HPDE6-E6E7 (cell line): ENCODE results near the gene PAQR4.

ENCODE experiments used
- DNase-seq: peaks from one replicate; pipeline ENCODE4 v3.0.0; 2011; ENCODE audit warnings: missing footprints; ENCODE audit errors: extremely low spot score

PAQR4 gene

DNA sequence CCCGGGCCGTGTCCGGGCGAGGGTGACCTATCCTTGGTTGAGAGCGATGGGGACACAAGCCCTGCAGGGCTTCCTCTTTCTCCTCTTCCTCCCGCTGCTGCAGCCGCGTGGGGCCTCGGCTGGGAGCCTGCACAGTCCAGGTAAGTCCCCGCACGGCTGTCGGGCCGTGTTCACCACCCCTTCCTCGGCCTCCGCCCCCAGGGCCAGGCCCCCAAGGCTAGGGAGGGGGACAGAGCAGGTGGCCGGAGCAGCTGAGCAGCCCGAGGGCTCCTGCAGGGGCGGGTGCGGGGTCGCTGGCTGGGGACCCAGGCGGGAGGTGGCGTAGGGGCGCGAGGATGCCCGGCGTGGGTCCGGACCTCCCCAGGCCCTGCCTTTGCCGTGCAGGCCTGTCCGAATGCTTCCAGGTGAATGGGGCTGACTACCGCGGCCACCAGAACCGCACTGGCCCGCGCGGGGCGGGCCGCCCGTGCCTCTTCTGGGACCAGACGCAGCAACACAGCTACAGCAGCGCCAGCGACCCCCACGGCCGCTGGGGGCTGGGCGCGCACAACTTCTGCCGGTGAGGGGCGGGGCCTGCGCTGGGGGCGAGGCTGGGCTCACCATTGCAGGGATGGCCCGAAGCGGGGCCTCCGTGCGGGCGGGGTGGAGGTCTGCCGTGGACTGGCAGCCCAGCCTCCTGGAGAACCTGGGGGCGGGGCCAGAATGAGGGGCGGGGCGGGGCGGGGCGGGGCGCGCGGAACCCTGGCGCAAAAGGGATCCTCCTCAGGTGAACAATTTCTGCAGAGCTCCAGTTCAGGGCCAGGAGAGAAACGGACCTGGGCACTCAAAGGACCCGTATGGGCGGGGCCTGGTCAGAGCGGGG is 4.4 kb upstream of the PAQR4 start:
- peak; percentile 87 for DNase-seq

DNA sequence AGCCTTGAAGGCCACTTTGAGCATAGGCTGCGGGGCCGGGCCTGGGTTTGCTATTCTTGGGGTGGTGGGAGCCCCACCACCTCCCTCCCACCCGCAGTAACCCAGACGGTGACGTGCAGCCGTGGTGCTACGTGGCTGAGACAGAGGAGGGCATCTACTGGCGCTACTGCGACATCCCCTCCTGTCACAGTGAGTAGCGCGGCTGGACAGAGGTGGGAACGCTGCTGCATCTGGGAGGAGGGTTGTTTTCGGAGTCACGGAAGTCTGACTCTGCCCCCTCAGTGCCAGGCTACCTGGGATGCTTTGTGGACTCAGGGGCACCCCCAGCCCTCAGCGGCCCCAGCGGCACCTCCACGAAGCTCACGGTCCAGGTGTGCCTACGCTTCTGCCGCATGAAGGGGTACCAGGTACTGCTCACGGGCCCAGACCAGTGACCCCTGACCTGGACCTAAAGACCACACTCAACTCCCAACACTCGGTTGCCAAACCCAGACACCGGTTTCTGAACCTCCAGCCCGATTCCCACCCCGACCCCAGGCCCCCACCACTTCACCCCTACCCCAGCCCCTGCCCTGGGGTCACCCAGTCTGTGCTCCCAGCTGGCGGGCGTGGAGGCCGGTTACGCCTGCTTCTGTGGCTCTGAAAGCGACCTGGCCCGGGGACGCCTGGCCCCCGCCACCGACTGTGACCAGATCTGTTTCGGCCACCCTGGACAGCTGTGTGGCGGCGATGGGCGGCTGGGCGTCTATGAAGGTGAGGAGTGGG is 2.9 kb upstream of the PAQR4 start:
- DNase-seq: no peak

DNA sequence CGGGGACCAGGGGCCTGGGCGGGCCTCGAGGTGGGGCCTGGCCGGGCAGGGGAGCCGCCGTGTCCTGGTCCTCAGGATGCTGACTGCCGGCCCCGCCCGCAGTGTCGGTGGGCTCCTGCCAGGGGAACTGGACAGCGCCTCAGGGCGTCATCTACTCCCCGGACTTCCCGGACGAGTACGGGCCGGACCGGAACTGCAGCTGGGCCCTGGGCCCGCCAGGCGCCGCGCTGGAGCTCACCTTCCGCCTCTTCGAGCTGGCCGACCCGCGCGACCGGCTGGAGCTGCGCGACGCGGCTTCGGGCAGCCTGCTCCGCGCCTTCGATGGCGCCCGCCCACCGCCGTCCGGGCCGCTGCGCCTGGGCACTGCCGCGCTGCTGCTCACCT is 2.3 kb upstream of the PAQR4 start:
- DNase-seq: no peak

DNA sequence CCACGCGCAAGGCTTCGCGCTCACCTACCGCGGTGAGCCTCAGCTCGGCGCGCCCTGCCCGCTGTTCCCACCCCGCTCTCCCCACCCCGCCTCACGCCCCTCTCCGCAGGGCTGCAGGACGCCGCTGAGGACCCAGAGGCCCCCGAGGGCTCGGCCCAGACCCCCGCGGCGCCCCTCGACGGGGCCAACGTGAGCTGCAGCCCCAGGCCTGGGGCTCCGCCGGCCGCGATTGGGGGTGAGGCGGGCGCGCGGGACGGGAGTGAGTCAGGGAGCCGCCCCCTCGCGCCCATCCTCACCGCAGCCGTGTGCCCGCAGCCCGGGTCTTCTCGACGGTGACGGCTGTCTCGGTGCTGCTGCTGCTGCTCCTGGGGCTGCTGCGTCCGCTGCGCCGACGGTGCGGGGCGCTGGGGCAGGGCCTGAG is 1.9 kb upstream of the PAQR4 start:
- no peak for DNase-seq

DNA sequence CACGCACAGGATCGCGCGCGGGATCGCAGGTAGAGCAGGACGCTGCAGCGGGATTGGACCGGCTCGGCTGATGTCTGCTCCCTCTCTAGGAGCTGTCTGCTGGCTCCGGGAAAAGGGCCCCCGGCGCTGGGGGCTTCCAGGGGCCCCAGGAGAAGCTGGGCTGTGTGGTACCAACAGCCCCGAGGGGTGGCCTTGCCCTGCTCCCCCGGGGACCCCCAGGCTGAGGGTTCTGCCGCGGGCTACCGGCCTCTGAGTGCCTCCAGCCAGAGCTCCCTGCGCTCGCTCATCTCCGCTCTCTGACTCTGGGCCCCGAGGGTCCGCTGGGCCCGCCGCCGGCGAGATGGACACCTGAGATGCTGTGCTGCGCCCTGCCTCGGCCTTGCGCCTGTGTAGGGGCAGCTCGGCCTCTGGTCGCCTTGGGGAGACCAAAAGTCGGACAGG is 1.4 kb upstream of the PAQR4 start:
- no peak for DNase-seq

DNA sequence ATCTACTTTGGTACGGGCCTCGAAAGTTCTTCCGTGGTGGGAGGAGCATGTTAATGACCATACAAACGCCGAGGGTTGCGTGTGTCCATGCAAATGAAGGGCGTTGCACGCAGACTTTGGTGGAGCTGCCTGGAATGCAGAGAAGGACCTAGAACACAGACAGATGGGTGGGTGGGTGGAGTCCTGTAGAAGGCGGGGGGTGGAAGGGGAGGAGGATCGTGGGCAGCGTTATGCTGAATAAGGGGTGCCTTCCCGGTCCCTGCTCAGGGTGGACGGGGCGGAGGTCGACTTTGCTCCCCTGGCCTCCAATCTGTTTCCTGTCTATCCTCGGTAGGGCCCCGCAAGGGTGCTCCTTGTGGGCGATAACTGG is 795 bp upstream of the PAQR4 start:
- no peak for DNase-seq

DNA sequence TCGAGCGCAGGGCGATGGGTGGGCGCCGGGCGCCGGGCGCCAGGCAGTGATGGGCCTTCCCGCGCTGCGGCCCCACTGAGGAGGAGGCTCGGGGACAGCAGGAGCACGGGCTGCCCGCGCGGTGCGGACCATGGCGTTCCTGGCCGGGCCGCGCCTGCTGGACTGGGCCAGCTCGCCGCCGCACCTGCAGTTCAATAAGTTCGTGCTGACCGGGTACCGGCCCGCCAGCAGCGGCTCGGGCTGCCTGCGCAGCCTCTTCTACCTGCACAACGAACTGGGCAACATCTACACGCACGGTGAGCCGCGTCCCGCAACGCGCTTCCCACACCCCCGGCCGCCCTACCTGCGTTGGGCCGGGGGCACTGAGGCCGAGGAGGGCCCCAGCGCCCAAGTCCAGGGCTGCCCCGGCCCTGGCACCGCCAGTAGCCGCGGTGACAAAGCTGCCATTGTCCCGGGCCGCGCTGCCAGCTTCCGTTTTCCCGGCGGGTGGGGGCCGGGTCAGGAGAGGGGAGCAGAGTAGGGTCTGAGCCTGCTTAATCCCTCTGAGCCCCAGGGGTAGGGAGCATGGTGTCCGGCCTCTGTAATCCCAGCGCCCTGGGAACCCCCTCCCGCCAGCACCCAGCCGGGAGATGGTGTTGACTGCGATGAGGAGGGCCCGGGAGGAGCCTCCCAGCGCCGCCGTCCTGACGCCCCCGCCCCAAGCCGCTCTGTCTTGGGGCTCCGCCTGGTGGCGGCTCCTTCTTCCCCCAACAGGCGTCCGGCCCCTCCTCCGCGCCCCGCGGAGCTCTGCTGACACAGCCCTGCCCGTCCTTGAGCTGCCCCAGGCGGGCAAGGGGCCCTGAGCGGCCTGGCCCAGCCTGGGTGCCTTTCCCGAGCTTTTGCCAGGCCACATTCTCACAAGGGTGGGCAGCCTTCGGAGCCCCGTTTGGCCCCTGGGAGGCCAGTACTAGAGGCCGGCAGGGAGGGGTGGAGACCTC is 685 bp downstream of the PAQR4 start:
- peak; percentile 68 for DNase-seq

DNA sequence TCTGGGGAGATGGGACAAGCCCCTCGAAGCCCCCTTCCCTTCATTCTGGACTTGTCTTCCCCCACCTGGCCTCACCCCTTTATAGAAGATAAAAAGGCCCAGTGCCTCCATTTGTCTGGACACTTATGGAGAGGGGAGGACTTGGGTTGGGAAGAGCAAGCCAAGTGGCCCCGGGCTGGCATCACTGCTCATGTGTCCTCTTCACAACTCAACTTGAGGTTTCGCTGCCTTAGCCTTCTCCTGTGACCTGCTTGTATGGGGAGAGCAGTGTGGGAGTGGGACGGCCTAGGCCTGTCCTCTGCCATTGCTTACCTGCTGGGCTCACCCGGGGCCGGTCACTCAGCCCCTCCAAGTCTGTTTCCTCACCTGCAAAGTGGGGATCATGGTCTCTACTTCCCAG is 1.4 kb downstream of the PAQR4 start:
- DNase-seq: no peak

DNA sequence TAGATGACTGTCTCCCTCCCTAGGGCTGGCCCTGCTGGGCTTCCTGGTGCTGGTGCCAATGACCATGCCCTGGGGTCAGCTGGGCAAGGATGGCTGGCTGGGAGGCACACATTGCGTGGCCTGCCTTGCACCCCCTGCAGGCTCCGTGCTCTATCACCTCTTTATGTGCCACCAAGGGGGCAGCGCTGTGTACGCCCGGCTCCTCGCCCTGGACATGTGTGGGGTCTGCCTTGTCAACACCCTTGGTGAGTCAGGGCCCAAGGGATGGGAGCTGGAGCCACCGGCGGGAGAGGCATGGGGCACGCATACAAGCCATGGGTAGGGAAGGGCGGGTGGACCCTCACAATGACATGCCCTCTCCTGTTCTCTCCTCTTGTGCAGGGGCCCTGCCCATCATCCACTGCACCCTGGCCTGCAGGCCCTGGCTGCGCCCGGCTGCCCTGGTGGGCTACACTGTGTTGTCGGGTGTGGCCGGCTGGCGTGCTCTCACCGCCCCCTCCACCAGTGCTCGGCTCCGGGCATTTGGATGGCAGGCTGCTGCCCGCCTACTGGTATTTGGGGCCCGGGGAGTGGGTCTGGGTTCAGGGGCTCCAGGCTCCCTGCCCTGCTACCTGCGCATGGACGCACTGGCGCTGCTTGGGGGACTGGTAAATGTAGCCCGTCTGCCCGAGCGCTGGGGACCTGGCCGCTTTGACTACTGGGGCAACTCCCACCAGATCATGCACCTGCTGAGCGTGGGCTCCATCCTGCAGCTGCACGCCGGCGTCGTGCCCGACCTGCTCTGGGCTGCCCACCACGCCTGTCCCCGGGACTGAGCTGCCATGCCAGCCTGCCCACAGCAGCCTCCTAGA is 2.2 kb downstream of the PAQR4 start:
- DNase-seq: no peak

DNA sequence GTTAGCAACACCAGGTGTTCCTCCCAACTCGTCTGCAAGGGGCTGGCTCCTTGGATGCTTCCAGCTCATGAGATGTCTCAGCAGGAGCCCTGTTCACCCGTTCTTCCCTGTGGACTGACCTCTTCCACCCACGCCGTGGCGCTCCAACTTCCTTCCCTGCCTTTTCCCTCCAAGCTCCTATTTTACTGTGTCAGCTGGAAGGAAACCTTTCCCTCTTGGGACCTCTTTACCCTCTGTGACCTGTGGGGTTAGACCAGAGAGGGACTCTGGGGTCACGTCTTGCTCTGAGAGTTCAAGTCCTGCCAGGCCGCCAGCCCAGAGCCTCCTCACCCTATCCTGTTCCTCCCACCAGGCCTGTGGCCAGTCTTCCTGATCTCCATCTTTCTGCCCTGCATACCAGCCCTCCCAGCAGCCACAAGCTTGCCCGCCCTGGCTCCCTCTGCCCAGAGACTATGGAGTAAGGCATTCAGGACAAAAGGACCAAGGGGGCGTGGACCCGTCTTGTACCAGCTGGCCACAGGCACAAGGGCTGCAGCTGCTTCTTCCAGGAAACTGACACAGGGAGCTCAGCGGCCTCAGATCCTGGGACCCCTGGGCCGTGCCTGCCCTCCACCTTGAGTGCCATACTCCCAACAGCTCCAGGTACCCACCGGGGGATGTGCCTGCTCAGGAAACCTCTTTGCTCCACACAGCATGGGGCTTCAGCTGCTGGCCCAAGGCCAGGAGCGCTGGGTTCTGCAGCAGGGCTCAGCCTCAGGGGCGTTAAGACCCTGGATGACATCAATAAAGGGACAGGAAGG is 3.0 kb downstream of the PAQR4 start:
- DNase-seq: no peak

DNA sequence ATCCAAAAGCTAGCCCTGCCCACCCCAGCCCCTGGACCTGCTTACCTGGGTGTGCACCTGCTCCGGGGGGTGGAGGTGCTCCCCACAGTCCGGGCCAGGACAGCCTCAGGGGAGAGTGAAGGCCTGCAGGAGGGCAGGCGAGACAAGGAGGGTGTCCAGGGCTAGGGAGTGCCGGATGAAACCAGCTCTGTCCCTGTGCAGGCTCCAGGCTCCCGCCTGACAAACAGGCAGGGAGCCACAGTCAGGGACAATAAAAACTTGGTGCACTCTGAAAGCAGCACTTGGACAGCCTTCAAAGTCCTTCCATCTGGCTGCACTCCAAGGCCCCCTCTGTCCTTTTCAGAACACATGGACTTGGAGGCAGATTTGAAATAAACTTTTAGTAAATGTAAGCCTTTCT is 3.9 kb downstream of the PAQR4 start:
- no peak for DNase-seq

DNA sequence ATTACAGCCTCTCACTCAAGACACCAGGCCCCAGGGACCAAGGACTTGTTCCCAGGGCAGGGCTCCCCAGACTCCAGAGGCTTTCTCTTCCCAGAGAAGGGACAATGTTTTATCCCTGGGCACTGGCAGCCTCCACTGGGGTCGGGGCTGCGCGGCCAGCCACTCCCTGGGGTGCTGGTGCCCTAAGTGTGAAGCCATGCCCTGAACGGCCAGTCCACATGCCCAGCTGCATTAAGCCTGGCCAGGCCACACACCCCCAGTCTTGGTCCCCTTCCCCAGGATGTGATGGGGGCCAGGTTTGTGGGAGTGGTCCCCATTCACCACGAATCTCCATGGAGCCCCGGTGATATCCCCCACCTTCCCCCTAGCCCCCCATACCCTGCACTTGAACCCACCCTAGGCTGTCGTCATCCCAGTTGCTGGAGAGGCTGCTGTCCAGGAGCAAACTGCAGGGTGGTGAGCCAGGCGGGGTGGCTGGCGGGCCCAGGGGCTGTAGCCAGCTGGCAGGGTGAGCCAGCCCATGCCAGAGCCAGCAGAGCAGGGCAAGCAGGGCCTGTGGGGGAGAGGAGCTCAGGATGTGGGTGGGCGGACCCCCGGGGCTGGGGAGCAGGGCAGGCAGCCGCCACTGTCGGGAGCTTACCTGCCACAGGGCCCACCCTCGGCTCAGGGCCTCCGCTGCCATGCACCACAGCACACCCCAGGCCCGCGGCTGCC is 4.6 kb downstream of the PAQR4 start:
- DNase-seq: no peak

DNA sequence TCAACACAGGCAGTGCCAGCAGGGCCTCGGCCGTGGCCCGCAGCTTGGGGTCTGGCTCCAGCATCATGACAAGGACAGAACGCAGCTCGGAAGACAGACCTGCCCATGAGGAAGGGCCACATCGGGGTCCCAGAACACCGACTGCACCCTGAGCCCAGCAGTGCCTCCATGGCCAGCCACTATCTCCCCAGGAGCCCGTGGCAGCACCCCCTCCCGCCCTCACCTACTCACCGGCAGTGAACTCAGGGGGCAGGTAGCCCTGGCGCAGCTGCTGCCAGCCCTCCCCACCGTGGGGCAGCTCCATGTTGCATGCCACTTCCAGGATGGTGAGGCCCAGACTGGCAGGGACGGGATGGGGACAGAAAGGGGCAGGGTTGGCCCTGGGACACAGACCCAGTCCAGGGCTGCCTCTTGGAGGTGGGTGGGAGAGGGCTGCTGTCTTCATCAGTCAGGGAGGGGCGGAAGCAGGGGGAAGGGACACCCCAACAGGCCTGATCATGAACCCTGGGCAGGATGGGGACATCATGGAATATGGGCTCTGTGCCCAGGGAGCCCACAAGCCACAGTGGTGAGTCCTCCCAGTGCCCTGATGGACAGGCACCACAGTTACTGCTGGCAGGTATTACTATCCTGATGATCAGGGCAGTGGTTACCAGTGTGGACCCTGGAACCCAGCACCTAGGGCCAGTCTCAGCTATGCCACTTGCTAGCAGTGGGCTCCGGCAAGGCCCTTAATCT is 5.3 kb downstream of the PAQR4 start:
- no peak for DNase-seq

DNA sequence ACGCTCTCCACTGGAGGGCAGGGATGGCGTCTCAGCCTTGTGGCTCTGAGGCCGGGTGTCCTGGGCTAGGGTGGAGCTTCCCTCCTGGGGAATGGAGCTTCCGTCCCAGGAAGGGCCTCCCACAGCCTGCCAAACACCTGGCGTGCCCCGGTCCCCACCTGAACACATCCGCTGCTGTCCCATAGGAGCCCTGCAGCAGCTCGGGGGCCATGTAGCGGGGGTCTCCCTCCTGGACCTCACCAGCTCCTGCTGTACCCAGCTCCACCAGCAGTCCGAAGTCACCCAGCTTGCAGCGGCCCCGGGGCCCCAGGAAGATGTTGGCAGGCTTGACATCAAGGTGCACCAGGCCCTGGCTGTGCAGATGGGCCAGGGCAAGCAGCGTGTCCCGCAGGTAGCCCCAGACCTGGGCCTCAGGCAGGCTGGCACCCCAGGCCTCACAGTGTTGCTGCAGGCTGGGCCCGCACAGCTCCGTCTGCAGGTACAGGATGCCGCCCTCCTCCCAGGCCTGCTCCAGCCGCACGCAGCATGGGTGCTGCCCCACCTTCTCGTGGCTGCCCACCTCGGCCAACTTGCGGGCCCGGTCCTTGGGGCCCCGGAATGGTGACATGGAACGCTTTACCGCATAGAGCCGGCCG is 6.1 kb downstream of the PAQR4 start:
- no peak for DNase-seq

DNA sequence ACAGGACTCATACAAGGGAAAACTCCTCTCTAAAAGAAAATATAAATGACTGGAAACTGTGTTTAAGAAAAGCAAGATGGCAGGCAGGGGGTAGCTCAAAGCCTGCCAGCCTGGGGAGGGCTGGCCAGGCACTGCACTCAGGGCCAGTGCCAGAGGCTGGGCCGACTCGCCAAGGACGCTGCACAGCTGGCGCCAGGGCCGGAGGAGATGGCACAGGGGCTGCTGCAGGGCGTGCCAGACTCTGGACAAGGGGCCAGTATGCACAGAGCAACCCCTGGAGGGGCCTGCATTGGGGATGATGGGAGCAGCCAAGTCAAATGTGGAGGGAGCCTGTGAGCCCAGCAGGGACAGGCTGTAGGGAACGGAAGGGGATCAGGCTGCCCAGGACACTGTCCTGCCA is 7.1 kb downstream of the PAQR4 start:
- no peak for DNase-seq

DNA sequence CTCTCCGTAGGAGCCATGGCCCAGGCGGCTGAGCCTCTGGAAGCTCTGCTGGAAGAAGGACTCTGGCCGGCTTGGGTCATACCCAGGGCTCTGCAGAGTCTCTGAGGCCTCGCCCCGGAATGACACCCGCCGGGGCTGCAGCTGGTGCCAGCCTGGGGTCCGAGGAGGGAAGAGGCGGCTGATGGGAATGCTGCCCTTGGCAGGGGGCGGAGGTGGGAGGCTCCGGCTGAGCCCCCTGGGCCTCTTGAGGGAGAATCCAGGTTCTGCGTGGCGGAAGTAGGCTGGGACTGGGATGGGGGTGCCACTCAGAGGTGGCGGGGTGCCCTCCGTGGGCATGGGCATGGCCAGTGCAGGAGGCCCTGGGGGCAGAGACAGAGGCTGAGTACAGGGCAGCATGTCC is 7.5 kb downstream of the PAQR4 start:
- DNase-seq: no peak

DNA sequence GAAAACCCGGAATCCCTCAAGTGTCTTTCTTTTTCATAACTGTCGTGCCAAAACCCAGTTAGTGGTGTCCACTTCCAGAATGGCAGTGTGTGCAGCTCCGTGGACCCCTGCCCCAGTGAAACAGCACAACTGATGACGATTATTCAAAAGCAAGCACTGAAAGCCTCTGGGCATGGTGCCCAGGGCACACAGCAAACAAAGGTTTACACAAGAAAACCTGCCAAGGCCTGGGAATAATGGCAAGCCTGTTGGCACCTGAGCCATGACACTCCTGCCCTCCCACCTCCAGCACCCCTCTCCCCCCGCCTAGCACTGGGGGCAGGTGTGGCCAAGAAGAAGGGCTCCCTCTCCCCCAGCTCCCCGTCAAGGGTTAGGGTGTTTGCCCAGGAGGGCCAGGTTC is 8.3 kb downstream of the PAQR4 start:
- no peak for DNase-seq

DNA sequence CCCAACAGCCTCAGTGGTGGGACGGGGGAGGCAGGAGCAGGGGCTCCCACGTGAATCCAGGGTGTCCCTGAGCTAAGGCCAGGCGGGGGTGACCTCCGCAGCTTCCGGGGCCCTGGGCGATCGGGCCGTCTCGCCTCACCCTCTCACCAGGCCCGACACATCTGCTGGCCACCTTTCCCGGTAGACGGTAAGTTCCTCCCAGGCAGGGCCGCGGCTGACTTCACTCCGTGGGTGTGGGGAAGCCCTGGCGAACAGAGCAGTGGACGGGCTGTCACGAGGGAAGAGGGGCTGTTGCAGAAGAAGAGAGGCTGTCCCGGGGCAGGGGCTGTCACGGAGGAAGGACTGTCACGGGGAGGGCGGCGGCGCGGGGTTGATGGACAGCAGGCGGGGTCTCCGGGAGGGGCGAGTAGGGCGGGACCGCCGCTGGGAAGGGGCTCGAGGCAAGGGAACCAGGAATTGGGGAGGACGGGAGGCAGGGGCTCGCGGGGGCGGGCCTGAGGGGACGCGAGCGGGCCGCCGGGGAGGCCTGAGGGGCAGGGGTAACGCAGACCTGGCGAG is 10.6 kb downstream of the PAQR4 start:
- no peak for DNase-seq
